ENCODE data around the gene DUSP3.

DNA sequence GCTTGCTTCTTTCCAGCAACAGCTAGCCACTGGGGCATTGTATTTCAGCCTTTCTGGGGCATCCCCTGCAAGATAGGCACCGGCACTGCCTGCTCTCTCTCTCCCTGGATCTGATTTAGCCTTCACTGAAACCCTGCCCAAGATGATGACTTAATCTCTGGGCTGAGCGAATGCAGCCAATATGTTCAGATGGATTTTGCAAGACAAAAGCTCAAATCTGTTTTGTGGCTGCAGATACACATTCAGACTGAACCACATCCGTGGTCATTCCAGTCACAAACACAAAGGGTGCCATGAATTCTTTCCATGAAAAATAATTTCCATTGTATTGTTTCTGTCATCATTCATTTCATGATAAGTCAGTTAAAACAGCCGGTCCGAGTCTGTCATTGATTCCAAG lies 44.4 kb downstream of the DUSP3 start:
- TF ChIP-seq TAF1 (IDR thresholded peaks at IDR 0.05; ENCODE audit: borderline replicate concordance, insufficient read depth, low read length): no peak
- TF ChIP-seq POLR2AphosphoS5 (IDR thresholded peaks at IDR 0.05; ENCODE audit: low read depth, low read length): no peak
- TF ChIP-seq, protein P1, sequence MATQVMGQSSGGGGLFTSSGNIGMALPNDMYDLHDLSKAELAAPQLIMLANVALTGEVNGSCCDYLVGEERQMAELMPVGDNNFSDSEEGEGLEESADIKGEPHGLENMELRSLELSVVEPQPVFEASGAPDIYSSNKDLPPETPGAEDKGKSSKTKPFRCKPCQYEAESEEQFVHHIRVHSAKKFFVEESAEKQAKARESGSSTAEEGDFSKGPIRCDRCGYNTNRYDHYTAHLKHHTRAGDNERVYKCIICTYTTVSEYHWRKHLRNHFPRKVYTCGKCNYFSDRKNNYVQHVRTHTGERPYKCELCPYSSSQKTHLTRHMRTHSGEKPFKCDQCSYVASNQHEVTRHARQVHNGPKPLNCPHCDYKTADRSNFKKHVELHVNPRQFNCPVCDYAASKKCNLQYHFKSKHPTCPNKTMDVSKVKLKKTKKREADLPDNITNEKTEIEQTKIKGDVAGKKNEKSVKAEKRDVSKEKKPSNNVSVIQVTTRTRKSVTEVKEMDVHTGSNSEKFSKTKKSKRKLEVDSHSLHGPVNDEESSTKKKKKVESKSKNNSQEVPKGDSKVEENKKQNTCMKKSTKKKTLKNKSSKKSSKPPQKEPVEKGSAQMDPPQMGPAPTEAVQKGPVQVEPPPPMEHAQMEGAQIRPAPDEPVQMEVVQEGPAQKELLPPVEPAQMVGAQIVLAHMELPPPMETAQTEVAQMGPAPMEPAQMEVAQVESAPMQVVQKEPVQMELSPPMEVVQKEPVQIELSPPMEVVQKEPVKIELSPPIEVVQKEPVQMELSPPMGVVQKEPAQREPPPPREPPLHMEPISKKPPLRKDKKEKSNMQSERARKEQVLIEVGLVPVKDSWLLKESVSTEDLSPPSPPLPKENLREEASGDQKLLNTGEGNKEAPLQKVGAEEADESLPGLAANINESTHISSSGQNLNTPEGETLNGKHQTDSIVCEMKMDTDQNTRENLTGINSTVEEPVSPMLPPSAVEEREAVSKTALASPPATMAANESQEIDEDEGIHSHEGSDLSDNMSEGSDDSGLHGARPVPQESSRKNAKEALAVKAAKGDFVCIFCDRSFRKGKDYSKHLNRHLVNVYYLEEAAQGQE (IDR thresholded peaks at IDR 0.05; ENCODE audit: insufficient read depth in 1 of 2, low read depth in 2 of 2, low read length in 2 of 2): no peak
- TF ChIP-seq SIN3A (IDR thresholded peaks at IDR 0.05; ENCODE audit: borderline replicate concordance, insufficient read depth, low read length): no peak

Data from PFSK-1 (cell line).